ENCODE data around the gene CIRBP. TPM values are rescaled to one million over a fixed set of nuclear protein-coding genes. Genes with fewer than 3 reads are reported as not detected.
A peak's percentile ranks its signal among the peaks of the same experiment; 100 is the strongest.

The CIRBP gene
- total and polyA plus RNA-seq, 9 of the 15 experiments (the other 6 are each of a cell fraction or from before 2014, with no cell fraction given): 20.5 to 327 (median 176) TPM

DNA sequence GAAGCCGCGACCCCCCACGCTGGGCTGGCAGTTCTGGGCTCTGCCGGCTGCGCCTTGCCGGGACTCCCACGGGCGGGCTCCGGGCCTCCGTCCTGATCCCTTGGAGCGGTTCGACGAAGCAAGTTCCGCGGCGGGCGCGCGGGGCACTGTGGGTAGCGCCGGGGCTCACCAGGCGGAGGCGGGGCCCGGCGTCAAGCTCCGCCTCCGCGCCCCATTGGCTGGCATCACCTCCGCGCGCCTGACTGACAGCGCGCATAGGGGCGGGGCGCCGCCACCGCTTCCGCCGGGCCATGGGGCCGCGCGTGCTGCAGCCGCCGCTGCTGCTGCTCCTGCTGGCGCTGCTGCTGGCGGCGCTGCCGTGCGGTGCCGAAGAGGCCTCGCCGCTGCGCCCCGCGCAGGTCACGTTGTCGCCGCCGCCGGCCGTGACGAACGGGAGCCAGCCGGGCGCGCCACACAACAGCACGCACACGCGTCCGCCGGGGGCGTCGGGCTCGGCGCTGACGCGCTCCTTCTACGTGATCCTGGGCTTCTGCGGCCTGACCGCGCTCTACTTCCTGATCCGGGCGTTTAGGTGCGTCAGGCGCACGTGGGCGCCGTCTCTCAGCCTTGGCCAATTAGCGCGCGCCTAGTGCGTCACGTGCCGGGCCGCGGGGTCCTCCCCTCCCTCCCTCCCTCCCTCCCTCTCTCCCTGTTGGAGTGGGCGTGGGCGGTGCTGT is 6.3 kb downstream of the CIRBP start, which contains the start of gene FAM174C (continued):
- TF ChIP-seq RERE (CRISPR knock-in tag; IDR thresholded peaks at IDR 0.05; ENCODE audit: borderline replicate concordance) (no peak; the same call in 1 of the 2 replicates), MAFG (tag; conservative IDR thresholded peaks at IDR 0.05) (no peak), POLR2A (conservative IDR thresholded peaks at IDR 0.05) (peak; percentile 90), ETS2 (tag; IDR thresholded peaks at IDR 0.05; ENCODE audit: borderline replicate concordance, poor library complexity, severe bottlenecking) (peak; percentile 72), NEUROD1 (IDR thresholded peaks at IDR 0.05; ENCODE audit: borderline replicate concordance, low read depth, low read length, partially characterized antibody) (peak; percentile 57), ZNF431 (CRISPR knock-in tag; IDR thresholded peaks at IDR 0.05) (0 out of 2 replicates have a peak, but pooled peaks have one; percentile 1), EZH2 (IDR thresholded peaks at IDR 0.05; ENCODE audit: borderline replicate concordance, low read depth, low read length) (no peak), CBFA2T2 (conservative IDR thresholded peaks at IDR 0.05) (peak; percentile 85), ZFX (CRISPR knock-in tag; IDR thresholded peaks at IDR 0.05) (peak; percentile 81), L3MBTL2 (IDR thresholded peaks at IDR 0.05) (peak; percentile 86), GTF3C2 (IDR thresholded peaks at IDR 0.05; ENCODE audit: borderline replicate concordance, extremely low read depth, insufficient read length) (no peak), MEIS2 (IDR thresholded peaks at IDR 0.05; ENCODE audit: partially characterized antibody) (peak; percentile 18), PML (IDR thresholded peaks at IDR 0.05; ENCODE audit: low read length) (peak; percentile 53), NRF1 (conservative IDR thresholded peaks at IDR 0.05 in 1 of 2, IDR thresholded peaks at IDR 0.05 in 1 of 2) (peak in 1 of 2 experiments; percentile 34; a peak in 3 of 4 replicates), KLF13 (tag; IDR thresholded peaks at IDR 0.05; ENCODE audit: borderline replicate concordance, low read depth) (peak; percentile 48; the same call in 1 of the 2 replicates)
- TF ChIP-seq, protein P1, sequence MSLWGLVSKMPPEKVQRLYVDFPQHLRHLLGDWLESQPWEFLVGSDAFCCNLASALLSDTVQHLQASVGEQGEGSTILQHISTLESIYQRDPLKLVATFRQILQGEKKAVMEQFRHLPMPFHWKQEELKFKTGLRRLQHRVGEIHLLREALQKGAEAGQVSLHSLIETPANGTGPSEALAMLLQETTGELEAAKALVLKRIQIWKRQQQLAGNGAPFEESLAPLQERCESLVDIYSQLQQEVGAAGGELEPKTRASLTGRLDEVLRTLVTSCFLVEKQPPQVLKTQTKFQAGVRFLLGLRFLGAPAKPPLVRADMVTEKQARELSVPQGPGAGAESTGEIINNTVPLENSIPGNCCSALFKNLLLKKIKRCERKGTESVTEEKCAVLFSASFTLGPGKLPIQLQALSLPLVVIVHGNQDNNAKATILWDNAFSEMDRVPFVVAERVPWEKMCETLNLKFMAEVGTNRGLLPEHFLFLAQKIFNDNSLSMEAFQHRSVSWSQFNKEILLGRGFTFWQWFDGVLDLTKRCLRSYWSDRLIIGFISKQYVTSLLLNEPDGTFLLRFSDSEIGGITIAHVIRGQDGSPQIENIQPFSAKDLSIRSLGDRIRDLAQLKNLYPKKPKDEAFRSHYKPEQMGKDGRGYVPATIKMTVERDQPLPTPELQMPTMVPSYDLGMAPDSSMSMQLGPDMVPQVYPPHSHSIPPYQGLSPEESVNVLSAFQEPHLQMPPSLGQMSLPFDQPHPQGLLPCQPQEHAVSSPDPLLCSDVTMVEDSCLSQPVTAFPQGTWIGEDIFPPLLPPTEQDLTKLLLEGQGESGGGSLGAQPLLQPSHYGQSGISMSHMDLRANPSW (CRISPR knock-in tag; IDR thresholded peaks at IDR 0.05): peak; percentile 85; the same call in 1 of the 2 replicates

Measured in K562 (cell line).